ENCODE data around the gene DTD2.

- peak; percentile 85 for TF ChIP-seq CTCF (conservative IDR thresholded peaks at IDR 0.05; ENCODE audit: low read depth, low read length)
- TF ChIP-seq EZH2phosphoT487 (IDR thresholded peaks at IDR 0.05; ENCODE audit: borderline replicate concordance, low read length), result no peak
Observed at GRCh38 chr14:31449971-31450610, 7.2 kb downstream of the DTD2 start.
